Smooth muscle cell (in vitro differentiated cells): Measurements from ENCODE around the gene MAP3K7. TPM values are rescaled to one million over a fixed set of nuclear protein-coding genes. Genes with fewer than 3 reads are reported as not detected.

Experiments
- DNase-seq: peaks from one replicate; lab custom pipeline; 2025; ENCODE audit not compliant: unreplicated experiment; lab: John Stamatoyannopoulos, UW
- H2AFZ ChIP-seq: fragments of 200-600 bp; sonication (generic); 2 replicates; pipeline ENCODE4 v1.6.0; 2016; ENCODE audit warnings: antibody characterized with exemption, low read depth, mild to moderate bottlenecking
- H3F3A ChIP-seq: fragments of 200-600 bp; sonication (generic); 2 replicates; pipeline ENCODE4 v1.6.0; 2017; ENCODE audit warnings: antibody characterized with exemption, low read depth
- H3K27ac ChIP-seq: fragments of 200-600 bp; sonication (generic); 2 replicates; pipeline ENCODE4 v1.5.1; 2016; ENCODE audit warnings: low read depth, mild to moderate bottlenecking
- H3K27me3 ChIP-seq: fragments of 200-600 bp; sonication (generic); 2 replicates; pipeline ENCODE4 v1.6.1; 2016; ENCODE audit warnings: low read depth, mild to moderate bottlenecking
- H3K36me3 ChIP-seq: fragments of 200-600 bp; sonication (generic); 2 replicates; pipeline ENCODE4 v1.5.1; 2016; ENCODE audit warnings: low read depth
- H3K4me1 ChIP-seq: fragments of 200-600 bp; sonication (generic); 2 replicates; pipeline ENCODE4 v1.5.1; 2016; ENCODE audit warnings: low read depth
- H3K4me2 ChIP-seq: fragments of 200-600 bp; sonication (generic); 2 replicates; pipeline ENCODE4 v1.6.0; 2016; ENCODE audit warnings: mild to moderate bottlenecking
- H3K4me3 ChIP-seq: fragments of 200-600 bp; sonication (generic); 2 replicates; pipeline ENCODE4 v1.5.1; 2016; ENCODE audit warnings: mild to moderate bottlenecking
- H3K79me2 ChIP-seq: fragments of 200-600 bp; sonication (generic); 2 replicates; pipeline ENCODE4 v1.6.0; 2016; ENCODE audit warnings: low read depth, mild to moderate bottlenecking
- H3K9ac ChIP-seq: fragments of 200-600 bp; sonication (generic); 2 replicates; pipeline ENCODE4 v1.6.0; 2016; ENCODE audit warnings: low read depth
- H3K9me3 ChIP-seq: fragments of 200-600 bp; sonication (generic); replicated peaks from 2 replicates; pipeline ENCODE4 v1.5.1; 2016; ENCODE audit warnings: low read depth
- H4K20me1 ChIP-seq: fragments of 200-600 bp; sonication (generic); 2 replicates; pipeline ENCODE4 v1.6.0; 2016; ENCODE audit warnings: low read depth
- WGBS: methylation state at CpG from one replicate; pipeline ENCODE4 v1.1.7; 2016; ENCODE audit warnings: low lambda C conversion rate; 5-methylcytosine and 5-hydroxymethylcytosine counted together
- polyA plus RNA-seq: library from polyadenylated mRNA; unstranded; fragments of >200 nt; fragmentation: Nextera tagmentation; extraction: Ambion mirVana; gene quantifications from 2 replicates; pipeline ENCODE4 v1.2.1, GENCODE V29; 2016
- total RNA-seq: library from RNA; depleted of rRNA; stranded (reverse); fragments of >200 nt; gene quantifications from 2 replicates; pipeline ENCODE4 v1.2.3, GENCODE V29; 2014
- TF ChIP-seq, protein P1 (sequence below): fragments of 200-600 bp; sonication (generic); IDR thresholded peaks from 2 replicates; pipeline ENCODE4 v1.5.1; 2017; ENCODE audit warnings: borderline replicate concordance, mild to moderate bottlenecking, antibody characterized with exemption; ENCODE audit not compliant: insufficient read depth, poor library complexity, severe bottlenecking

MAP3K7 gene
- total and polyA plus RNA-seq, 2 experiments from 2014 or later = 22.0 to 40.4 TPM

- H2AFZ ChIP-seq = no peak overlapping the region
- H3F3A ChIP-seq = no peaks in the 10 kb centered on the region
- H3K4me2 ChIP-seq = no peak overlapping the region
- 97% methylated on average over 1 of the region's 1 CpG for WGBS
- no peak overlapping the region for H3K4me3 ChIP-seq
- no peak overlapping the region for H3K9ac ChIP-seq
- TF ChIP-seq, protein P1, sequence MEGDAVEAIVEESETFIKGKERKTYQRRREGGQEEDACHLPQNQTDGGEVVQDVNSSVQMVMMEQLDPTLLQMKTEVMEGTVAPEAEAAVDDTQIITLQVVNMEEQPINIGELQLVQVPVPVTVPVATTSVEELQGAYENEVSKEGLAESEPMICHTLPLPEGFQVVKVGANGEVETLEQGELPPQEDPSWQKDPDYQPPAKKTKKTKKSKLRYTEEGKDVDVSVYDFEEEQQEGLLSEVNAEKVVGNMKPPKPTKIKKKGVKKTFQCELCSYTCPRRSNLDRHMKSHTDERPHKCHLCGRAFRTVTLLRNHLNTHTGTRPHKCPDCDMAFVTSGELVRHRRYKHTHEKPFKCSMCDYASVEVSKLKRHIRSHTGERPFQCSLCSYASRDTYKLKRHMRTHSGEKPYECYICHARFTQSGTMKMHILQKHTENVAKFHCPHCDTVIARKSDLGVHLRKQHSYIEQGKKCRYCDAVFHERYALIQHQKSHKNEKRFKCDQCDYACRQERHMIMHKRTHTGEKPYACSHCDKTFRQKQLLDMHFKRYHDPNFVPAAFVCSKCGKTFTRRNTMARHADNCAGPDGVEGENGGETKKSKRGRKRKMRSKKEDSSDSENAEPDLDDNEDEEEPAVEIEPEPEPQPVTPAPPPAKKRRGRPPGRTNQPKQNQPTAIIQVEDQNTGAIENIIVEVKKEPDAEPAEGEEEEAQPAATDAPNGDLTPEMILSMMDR = no peak
- H3K4me1 ChIP-seq = peaks cover 8% of the 10 kb centered on the region
- H3K79me2 ChIP-seq = no peaks in the 10 kb centered on the region
- no peaks in the 10 kb centered on the region for H3K36me3 ChIP-seq
- H3K9me3 ChIP-seq = no peaks in the 10 kb centered on the region
- H4K20me1 ChIP-seq = no peaks in the 10 kb centered on the region
- no peak for DNase-seq
- H3K27ac ChIP-seq = no peak overlapping the region
- no peaks in the 10 kb centered on the region for H3K27me3 ChIP-seq
Measured at GRCh38 chr6:90479603-90479926, 107.3 kb downstream of the MAP3K7 start.

DNA sequence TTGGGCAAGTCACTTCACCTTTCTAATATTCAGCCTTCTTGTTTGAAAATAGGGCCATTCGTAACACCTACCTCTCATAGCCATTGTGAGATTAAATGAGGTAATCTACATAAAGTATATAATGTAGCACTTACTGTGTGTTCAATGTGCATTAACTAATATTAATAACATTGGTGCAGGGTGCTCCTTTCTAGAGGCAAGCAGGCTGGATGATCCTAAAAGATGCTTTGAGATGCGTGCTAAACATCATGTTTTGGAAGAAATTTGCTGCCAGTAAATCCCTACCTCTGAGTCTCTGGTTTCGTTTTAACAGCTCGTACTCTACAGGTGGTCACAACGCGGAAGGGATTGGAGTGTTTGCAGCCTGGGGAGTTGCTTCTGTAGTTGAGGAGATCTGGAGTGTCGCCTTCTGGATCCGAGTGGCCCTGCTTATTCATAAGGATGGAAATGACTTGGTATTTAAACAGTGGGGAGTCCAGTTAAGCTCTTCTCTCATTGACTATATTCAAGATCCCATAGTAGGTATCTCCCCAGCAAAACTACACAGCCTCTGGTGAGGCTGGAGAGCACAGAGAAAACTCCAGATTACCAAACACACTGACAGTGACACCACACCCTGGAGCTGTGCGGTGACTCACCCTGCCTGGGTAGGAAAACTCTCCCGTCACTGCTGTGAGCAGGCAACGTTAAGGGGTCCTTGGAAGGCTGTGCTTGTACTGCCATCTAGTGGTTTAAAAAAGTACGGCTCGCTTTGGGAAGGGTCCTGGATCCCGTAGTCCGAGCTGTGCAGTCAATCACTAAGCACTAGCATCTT, 107.9 kb downstream of the MAP3K7 start:
- no peaks in the 10 kb centered on the region for H3K27me3 ChIP-seq
- H3K79me2 ChIP-seq = no peaks in the 10 kb centered on the region
- DNase-seq = peak; percentile 49
- TF ChIP-seq, protein P1 = peak; percentile 89
- WGBS = 35% methylated on average over 15 of the region's 15 CpGs
- H3K36me3 ChIP-seq = no peaks in the 10 kb centered on the region
- H3K4me1 ChIP-seq = peaks cover 5% of the 10 kb centered on the region
- no peaks in the 10 kb centered on the region for H3K9me3 ChIP-seq
- H3K9ac ChIP-seq = no peak overlapping the region
- no peak overlapping the region for H3K4me3 ChIP-seq
- H3K27ac ChIP-seq = peak overlapping the region; percentile 21
- H3F3A ChIP-seq = no peaks in the 10 kb centered on the region
- H3K4me2 ChIP-seq = no peak overlapping the region
- no peak overlapping the region for H2AFZ ChIP-seq
- H4K20me1 ChIP-seq = no peaks in the 10 kb centered on the region

GRCh38 chr6:90478278-90478677, 108.6 kb downstream of the MAP3K7 start:
- Histone ChIP-seq H3K4me1 (peaks cover 5% of the 10 kb centered on the region), H3K4me3 (no peak overlapping the region), H3K9ac (no peak overlapping the region), H3F3A (no peaks in the 10 kb centered on the region), H3K9me3 (no peaks in the 10 kb centered on the region), H3K4me2 (no peak overlapping the region), H4K20me1 (no peaks in the 10 kb centered on the region), H3K79me2 (no peaks in the 10 kb centered on the region), H3K36me3 (no peaks in the 10 kb centered on the region), H3K27ac (no peak overlapping the region), H3K27me3 (no peaks in the 10 kb centered on the region), H2AFZ (no peak overlapping the region)
- 71% methylated on average over 4 of the region's 4 CpGs for whole genome bisulfite sequencing
- TF ChIP-seq, protein P1 = no peak
- no peak for DNase-seq

DNA sequence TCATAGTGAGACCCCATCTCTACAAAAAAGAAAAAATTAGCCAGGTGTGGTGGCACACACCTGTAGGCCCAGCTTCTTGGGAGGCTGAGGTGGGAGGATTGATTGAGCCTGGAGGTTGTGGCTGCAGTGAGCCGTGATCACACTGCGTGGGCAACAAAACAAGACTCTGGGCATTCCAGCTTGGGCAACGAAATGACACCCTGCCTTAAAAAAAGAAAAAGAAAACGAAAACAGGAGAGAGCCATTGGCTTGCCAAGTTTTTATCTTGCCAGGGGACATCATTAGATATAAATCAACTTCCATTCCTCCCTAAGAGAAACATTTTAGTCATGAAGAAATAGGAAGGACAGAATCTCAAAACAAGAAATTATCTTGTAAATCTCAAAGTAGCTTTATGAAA, 109.5 kb downstream of the MAP3K7 start:
- H4K20me1 ChIP-seq = no peaks in the 10 kb centered on the region
- no peaks in the 10 kb centered on the region for H3F3A ChIP-seq
- WGBS = 87% methylated on average over 4 of the region's 4 CpGs
- H3K27me3 ChIP-seq = no peaks in the 10 kb centered on the region
- H3K36me3 ChIP-seq = no peaks in the 10 kb centered on the region
- DNase-seq = no peak
- H3K4me3 ChIP-seq = no peak overlapping the region
- H3K9ac ChIP-seq = no peak overlapping the region
- no peak overlapping the region for H2AFZ ChIP-seq
- H3K4me2 ChIP-seq = no peak overlapping the region
- peaks cover 5% of the 10 kb centered on the region for H3K4me1 ChIP-seq
- no peaks in the 10 kb centered on the region for H3K79me2 ChIP-seq
- no peaks in the 10 kb centered on the region for H3K9me3 ChIP-seq
- TF ChIP-seq, protein P1 = no peak
- H3K27ac ChIP-seq = no peak overlapping the region
